H1 (cell line): ENCODE data around the gene ATPAF2. TPM values are rescaled to one million over a fixed set of nuclear protein-coding genes. Genes with fewer than 3 reads are reported as not detected.

Experiments used
- CTCF ChIA-PET: fragments of 300-600 bp; sonication (Branson Sonifier 250); formaldehyde crosslinking; loops from one replicate; lab custom pipeline; 2021; ENCODE audit not compliant: partially characterized antibody; lab: Charles Lee
- POLR2A ChIA-PET: fragments of 300-600 bp; sonication (Branson Sonifier 250); formaldehyde crosslinking; loops from one replicate; lab custom pipeline; 2021; ENCODE audit warnings: inconsistent platforms; ENCODE audit not compliant: partially characterized antibody; lab: Charles Lee
- DNase-seq, 2 experiments: peaks; one replicate each; pipeline versions ENCODE4 v3.0.0 to v3.0.0-alpha.2; 2010 to 2022; ENCODE audit warnings: low spot score in 2 of 2, low read depth in 1 of 2, mixed read lengths in 1 of 2
- FAIRE-seq: peaks from 2 replicates; lab custom pipeline; 2011; peaks lifted over from hg19 to GRCh38; lab: Jason Lieb, UNC
- H2AFZ ChIP-seq: 2 replicates; pipeline ENCODE4 v1.8.1; 2012; ENCODE audit warnings: low read length, inconsistent platforms
- H2AK5ac ChIP-seq: 2 replicates; pipeline ENCODE4 v1.6.1; 2013; ENCODE audit warnings: low read depth, low read length
- H2BK120ac ChIP-seq: replicated peaks from 2 replicates; pipeline ENCODE3; 2013; ENCODE audit warnings: low read depth, low read length, inconsistent platforms
- H2BK12ac ChIP-seq: 2 replicates; pipeline ENCODE4 v1.6.1; 2013; ENCODE audit warnings: low read depth, low read length
- H2BK15ac ChIP-seq: 2 replicates; pipeline ENCODE4 v1.6.1; 2013; ENCODE audit warnings: low read length
- H2BK20ac ChIP-seq: 2 replicates; pipeline ENCODE4 v1.6.1; 2013; ENCODE audit warnings: low read length
- H2BK5ac ChIP-seq: 2 replicates; pipeline ENCODE4 v1.6.1; 2013; ENCODE audit warnings: low read depth, low read length
- H3K14ac ChIP-seq: 2 replicates; pipeline ENCODE4 v1.6.1; 2013; ENCODE audit warnings: inconsistent platforms; ENCODE audit not compliant: insufficient read length
- H3K18ac ChIP-seq: 2 replicates; pipeline ENCODE4 v1.6.1; 2013; ENCODE audit warnings: low read length; ENCODE audit errors: extremely low read depth
- H3K23ac ChIP-seq: 2 replicates; pipeline ENCODE4 v1.6.1; 2013; ENCODE audit warnings: inconsistent platforms; ENCODE audit not compliant: insufficient read length
- H3K23me2 ChIP-seq: 2 replicates; pipeline ENCODE4 v1.6.1; 2013; ENCODE audit warnings: low read depth, low read length
- H3K27ac ChIP-seq: 2 replicates; pipeline ENCODE4 v1.6.1; 2011; ENCODE audit warnings: low read depth, low read length, inconsistent platforms
- H3K27me3 ChIP-seq, 4 experiments: replicated peaks in 1 of 4; 1 replicate in 1 of 4; 2 replicates in 3 of 4; pipeline versions ENCODE4 v1.6.1 to v1.8.1; 2011 to 2013; ENCODE audit warnings: low read length in 3 of 4, mild to moderate bottlenecking in 3 of 4, inconsistent platforms in 2 of 4, mixed read lengths in 2 of 4, moderate library complexity in 1 of 4; ENCODE audit not compliant: control insufficient read depth in 3 of 4, insufficient read depth in 3 of 4; ENCODE audit errors: extremely low read depth in 1 of 4
- H3K36me3 ChIP-seq, 4 experiments: 2 replicates each; pipeline versions ENCODE4 v1.6.1 to v1.8.1; 2011 to 2013; ENCODE audit warnings: mild to moderate bottlenecking in 4 of 4, low read length in 3 of 4, moderate library complexity in 2 of 4, control low read depth in 1 of 4, inconsistent platforms in 1 of 4; ENCODE audit not compliant: insufficient read depth in 4 of 4, control insufficient read depth in 2 of 4
- H3K4ac ChIP-seq: replicated peaks from 2 replicates; pipeline ENCODE3; 2013; ENCODE audit warnings: low read length, low read depth, mixed read lengths, inconsistent platforms; ENCODE audit not compliant: insufficient read length
- H3K4me1 ChIP-seq, 4 experiments: replicated peaks in 1 of 4; 1 replicate in 1 of 4; 2 replicates in 3 of 4; pipeline versions ENCODE4 v1.6.1 to v1.8.1; 2011 to 2013; ENCODE audit warnings: low read length in 3 of 4, inconsistent platforms in 2 of 4, mixed read lengths in 1 of 4; ENCODE audit not compliant: insufficient read depth in 4 of 4, control insufficient read depth in 3 of 4
- H3K4me2 ChIP-seq, 2 experiments: 2 replicates each; pipeline versions ENCODE4 v1.6.1 to v1.8.1; 2011 to 2013; ENCODE audit warnings: low read depth in 2 of 2, low read length in 2 of 2, control low read depth in 1 of 2, inconsistent platforms in 1 of 2, mild to moderate bottlenecking in 1 of 2; ENCODE audit not compliant: insufficient read depth in 1 of 2
- H3K4me3 ChIP-seq, 4 experiments: fragments of 200-600, 300-600 bp in 1 of 4; sonication (generic), shearing (Covaris generic), sonication (Bioruptor Twin) in 1 of 4; 2 replicates each; pipeline versions ENCODE4 v1.5.1 to v1.8.1; 2011 to 2016; ENCODE audit warnings: low read length in 4 of 4, low read depth in 3 of 4, control low read depth in 2 of 4, inconsistent platforms in 2 of 4, mild to moderate bottlenecking in 2 of 4, mixed read lengths in 1 of 4, moderate library complexity in 1 of 4; ENCODE audit not compliant: insufficient read depth in 2 of 4; ENCODE audit errors: extremely low read depth in 1 of 4
- H3K56ac ChIP-seq: replicated peaks from 2 replicates; pipeline ENCODE3; 2013; ENCODE audit warnings: low read depth, mild to moderate bottlenecking, mixed read lengths, low read length, inconsistent platforms; ENCODE audit not compliant: insufficient read length
- H3K79me1 ChIP-seq: 2 replicates; pipeline ENCODE4 v1.6.1; 2013; ENCODE audit warnings: low read depth, low read length, control low read depth
- H3K79me2 ChIP-seq, 2 experiments: 2 replicates each; pipeline versions ENCODE4 v1.6.1 to v1.8.1; 2012 to 2013; ENCODE audit warnings: low read length in 2 of 2, mild to moderate bottlenecking in 2 of 2, inconsistent platforms in 1 of 2; ENCODE audit not compliant: insufficient read depth in 2 of 2, control insufficient read depth in 1 of 2
- H3K9ac ChIP-seq, 4 experiments: replicated peaks in 1 of 4; 1 replicate in 1 of 4; 2 replicates in 3 of 4; pipeline versions ENCODE4 v1.6.1 to v1.8.1; 2011 to 2013; ENCODE audit warnings: low read depth in 3 of 4, low read length in 3 of 4, control low read depth in 2 of 4, mild to moderate bottlenecking in 2 of 4, moderate library complexity in 2 of 4, inconsistent platforms in 1 of 4; ENCODE audit errors: extremely low read depth in 1 of 4
- H3K9me3 ChIP-seq, 2 experiments: 2 replicates each; pipeline versions ENCODE4 v1.6.1 to v1.8.1; 2012 to 2013; ENCODE audit warnings: mild to moderate bottlenecking in 2 of 2, moderate library complexity in 2 of 2, control low read depth in 1 of 2, inconsistent platforms in 1 of 2, low read depth in 1 of 2, low read length in 1 of 2, mixed read lengths in 1 of 2; ENCODE audit not compliant: insufficient read depth in 2 of 2
- H4K20me1 ChIP-seq, 2 experiments: replicated peaks in 1 of 2; 2 replicates each; pipeline versions ENCODE3 to v1.8.1; 2011 to 2013; ENCODE audit warnings: inconsistent platforms in 2 of 2, low read length in 2 of 2, mild to moderate bottlenecking in 1 of 2; ENCODE audit not compliant: insufficient read depth in 2 of 2, control insufficient read depth in 1 of 2
- H4K5ac ChIP-seq: 2 replicates; pipeline ENCODE4 v1.6.1; 2013; ENCODE audit warnings: low read length, low read depth, mixed read lengths, inconsistent platforms; ENCODE audit not compliant: insufficient read length
- H4K8ac ChIP-seq: 2 replicates; pipeline ENCODE4 v1.8.0; 2013; ENCODE audit warnings: mild to moderate bottlenecking, moderate library complexity, low read length, inconsistent platforms; ENCODE audit not compliant: insufficient read depth; ENCODE audit errors: extremely low read depth
- H4K91ac ChIP-seq: replicated peaks from 2 replicates; pipeline ENCODE3; 2013; ENCODE audit warnings: low read length, mixed read lengths, inconsistent platforms; ENCODE audit not compliant: insufficient read length
- ATF2 ChIP-seq: IDR thresholded peaks from 2 replicates; pipeline ENCODE4 v1.6.1; 2012; ENCODE audit warnings: low read length, inconsistent platforms
- WGBS, 2 experiments: shearing (Covaris generic) in 1 of 2; methylation state at CpG; one replicate each; pipeline versions ENCODE4 v1.1.6 to v1.1.7; 2013 to 2015; ENCODE audit warnings: low lambda C conversion rate in 2 of 2, mixed read lengths in 2 of 2, inconsistent platforms in 1 of 2, low coverage in 1 of 2, missing lambda C conversion rate in 1 of 2; ENCODE audit not compliant: insufficient replicate concordance in 2 of 2, insufficient coverage in 1 of 2, insufficient read length in 1 of 2; ENCODE audit errors: extremely low coverage in 1 of 2, missing lambda C conversion rate in 1 of 2; 5-methylcytosine and 5-hydroxymethylcytosine counted together
- polyA plus RNA-seq, 7 experiments: library from polyadenylated mRNA; depleted of rRNA in 3 of 7; stranded (reverse) in 5 of 7; unstranded in 2 of 7; fragments of >200 nt in 5 of 7; fragments of 200-250 nt in 2 of 7; gene quantifications; 1 replicate in 5 of 7; 2 replicates in 1 of 7; 4 replicates in 1 of 7; pipeline versions ENCODE4 v1.2.1 to v1.2.3, GENCODE V29; 2011 to 2013; ENCODE audit warnings: missing spikeins in 2 of 7, mixed read lengths in 2 of 7
- total RNA-seq: library from RNA; stranded (reverse); fragmentation: NEBNext Ultra II Directional; extraction: Animal tissue kit (Norgen Biotek cat#: 25700); gene quantifications from 2 replicates; pipeline ENCODE4 v1.2.1, GENCODE V29; 2021

Gene ATPAF2
- total and polyA plus RNA-seq, 2 of the 8 experiments (the other 6 are each of a cell fraction or from before 2014, with no cell fraction given) = 19.6 to 22.9 TPM

- CTCF ChIA-PET = interaction anchor here (1.1 to 3.9 kb wide), 2 partner anchors 14 to 15 kb away, joined by 4 to 13 read pairs; no protein-coding TSS in a partner anchor
- H3K4me3 ChIP-seq = no peak overlapping the region
- FAIRE-seq = no peak
Observed at GRCh38 chr17:18019838-18020154, 19.2 kb downstream of the ATPAF2 start.

More at GRCh38 chr17:18019838-18020154, 19.2 kb downstream of the ATPAF2 start:
- Histone ChIP-seq H3K4me1 (no peaks in the 10 kb centered on the region), H2BK5ac (no peak overlapping the region), H4K8ac (no peak overlapping the region), H2BK12ac (no peak overlapping the region), H3K23me2 (no peaks in the 10 kb centered on the region), H3K27ac (no peak overlapping the region), H2BK120ac (no peak overlapping the region), H3K56ac (no peak overlapping the region), H3K27me3 (no peaks in the 10 kb centered on the region), H3K4me2 (no peak overlapping the region), H3K4ac (no peak overlapping the region), H2BK15ac (no peak overlapping the region), H3K14ac (no peak overlapping the region), H3K18ac (no peak overlapping the region), H2AK5ac (no peak overlapping the region), H3K23ac (no peak overlapping the region), H4K20me1 (peaks cover 0 to 2% of the 10 kb centered on the region in 2 experiments), H2AFZ (no peak overlapping the region), H2BK20ac (no peak overlapping the region), H3K79me2 (no peaks in the 10 kb centered on the region), H4K5ac (no peak overlapping the region), H3K9me3 (no peaks in the 10 kb centered on the region), H3K36me3 (no peaks in the 10 kb centered on the region), H4K91ac (no peak overlapping the region), H3K79me1 (0 out of 2 replicates have a peak, but pooled peaks cover 2% of the 10 kb centered on the region), H3K9ac (no peak overlapping the region)
- POLR2A ChIA-PET = no interaction called here
- 84% methylated on average over 2 of the region's 2 CpGs; no CpG with 5 or more reads in 1 of the 2 experiments for WGBS, 2 experiments
- no peak for DNase-seq
- TF ChIP-seq ATF2 = no peak
